HFFc6 (cell line): ENCODE data around the gene LSM14A. TPM values are rescaled to one million over a fixed set of nuclear protein-coding genes. Genes with fewer than 3 reads are reported as not detected.

ENCODE experiments used
- DNase-seq: peaks from one replicate; pipeline ENCODE4 v3.0.0-alpha.2; 2018
- H3K27ac Mint-ChIP-seq: 2 replicates; pipeline ENCODE4 v1.8.0; 2020; ENCODE audit warnings: mild to moderate bottlenecking, mixed read lengths
- H3K27me3 Mint-ChIP-seq: 2 replicates; pipeline ENCODE4 v1.8.0; 2021; ENCODE audit warnings: mild to moderate bottlenecking, moderate library complexity, mixed read lengths; ENCODE audit not compliant: insufficient read depth
- H3K36me3 Mint-ChIP-seq: 2 replicates; pipeline ENCODE4 v1.8.0; 2021; ENCODE audit warnings: low read depth, mixed read lengths
- H3K4me1 Mint-ChIP-seq: 2 replicates; pipeline ENCODE4 v1.8.0; 2020; ENCODE audit warnings: low read depth, mixed read lengths
- H3K4me3 Mint-ChIP-seq: 2 replicates; pipeline ENCODE4 v1.8.0; 2020; ENCODE audit warnings: mild to moderate bottlenecking, moderate library complexity, mixed read lengths
- H3K9me3 Mint-ChIP-seq: 2 replicates; pipeline ENCODE4 v1.8.0; 2020; ENCODE audit warnings: mild to moderate bottlenecking, mixed read lengths
- CTCF ChIP-seq: fragments of 200-600 bp; sonication (generic); IDR thresholded peaks from 2 replicates; pipeline ENCODE4 v1.5.0; 2021; ENCODE audit warnings: antibody characterized with exemption, mild to moderate bottlenecking
- total RNA-seq, 6 experiments: library from RNA; stranded (reverse); fragmentation: NEBNext Ultra II Directional; extraction: Animal tissue kit (Norgen Biotek cat#: 25700); gene quantifications; 2 replicates in 1 of 6; 3 replicates in 5 of 6; pipeline ENCODE4 v1.2.3, GENCODE V29; 2021

Gene LSM14A
- total RNA-seq, 6 experiments from 2014 or later, result 66.5 to 92.9 (median 87.0) TPM

- no peak for DNase-seq
- Mint-ChIP-seq H3K4me1 (peaks cover 9% of the 10 kb centered on the region; the same call in 1 of the 2 replicates), H3K36me3 (no peaks in the 10 kb centered on the region), H3K9me3 (no peaks in the 10 kb centered on the region), H3K27me3 (no peaks in the 10 kb centered on the region), H3K4me3 (no peak overlapping the region), H3K27ac (no peak overlapping the region)
- TF ChIP-seq CTCF, result no peak
Observed at GRCh38 chr19:34141025-34141424, 31.3 kb upstream of the LSM14A start.

GRCh38 chr19:34142440-34142839, 29.9 kb upstream of the LSM14A start:
- Mint-ChIP-seq H3K4me3 (no peak overlapping the region), H3K27me3 (no peaks in the 10 kb centered on the region), H3K9me3 (no peaks in the 10 kb centered on the region), H3K36me3 (no peaks in the 10 kb centered on the region), H3K4me1 (peaks cover 9% of the 10 kb centered on the region; the same call in 1 of the 2 replicates), H3K27ac (no peak overlapping the region)
- DNase-seq, result no peak
- TF ChIP-seq CTCF, result no peak

GRCh38 chr19:34145741-34146202, 26.5 kb upstream of the LSM14A start:
- Mint-ChIP-seq H3K4me3 (no peak overlapping the region), H3K9me3 (no peaks in the 10 kb centered on the region), H3K4me1 (peaks cover 9% of the 10 kb centered on the region; the same call in 1 of the 2 replicates), H3K27ac (no peak overlapping the region), H3K36me3 (no peaks in the 10 kb centered on the region), H3K27me3 (peaks cover under 1% of the 10 kb centered on the region; the same call in 1 of the 2 replicates)
- DNase-seq, result peak; percentile 37
- TF ChIP-seq CTCF, result peak; percentile 94

GRCh38 chr19:34148658-34149185, 23.6 kb upstream of the LSM14A start:
- no peaks in the 10 kb centered on the region for H3K9me3 Mint-ChIP-seq
- no peak overlapping the region for H3K27ac Mint-ChIP-seq
- TF ChIP-seq CTCF, result no peak
- no peak overlapping the region for H3K4me3 Mint-ChIP-seq
- H3K4me1 Mint-ChIP-seq, result peaks cover 9% of the 10 kb centered on the region; the same call in 1 of the 2 replicates
- DNase-seq, result no peak
- no peaks in the 10 kb centered on the region for H3K36me3 Mint-ChIP-seq
- H3K27me3 Mint-ChIP-seq, result peaks cover 12% of the 10 kb centered on the region

GRCh38 chr19:34149873-34150272, 22.4 kb upstream of the LSM14A start:
- Mint-ChIP-seq H3K4me3 (no peak overlapping the region), H3K27ac (no peak overlapping the region), H3K27me3 (peaks cover 16% of the 10 kb centered on the region), H3K9me3 (no peaks in the 10 kb centered on the region), H3K36me3 (no peaks in the 10 kb centered on the region), H3K4me1 (peaks cover 12% of the 10 kb centered on the region)
- TF ChIP-seq CTCF, result no peak
- no peak for DNase-seq

GRCh38 chr19:34150558-34150957, 21.7 kb upstream of the LSM14A start:
- Mint-ChIP-seq H3K36me3 (no peaks in the 10 kb centered on the region), H3K27me3 (peaks cover 16% of the 10 kb centered on the region), H3K4me3 (no peak overlapping the region), H3K9me3 (no peaks in the 10 kb centered on the region), H3K27ac (no peak overlapping the region), H3K4me1 (peaks cover 14% of the 10 kb centered on the region)
- no peak for TF ChIP-seq CTCF
- no peak for DNase-seq
